Measurements from ENCODE around the gene MRPS27.

Gene MRPS27

GRCh38 chr5:72364171-72364570 lies 44.1 kb upstream of the MRPS27 start:
- no peak for TF ChIP-seq CTCF (conservative IDR thresholded peaks at IDR 0.05; ENCODE audit: low read depth, low read length)
- no peak for DNase-seq (ENCODE audit: low read depth)
- H3K4me3 ChIP-seq (ENCODE audit: low read length) = no peak overlapping the region

- no peak overlapping the region for H3K4me3 ChIP-seq (ENCODE audit: low read length)
- TF ChIP-seq CTCF (conservative IDR thresholded peaks at IDR 0.05; ENCODE audit: low read depth, low read length) = no peak
- DNase-seq (ENCODE audit: low read depth) = no peak
Measured at GRCh38 chr5:72363166-72363802, 43.2 kb upstream of the MRPS27 start.

- DNase-seq (ENCODE audit: low read depth) = no peak
- H3K4me3 ChIP-seq (ENCODE audit: low read length) = no peak overlapping the region
- TF ChIP-seq CTCF (conservative IDR thresholded peaks at IDR 0.05; ENCODE audit: low read depth, low read length) = no peak
Measured at GRCh38 chr5:72359886-72360285, 39.8 kb upstream of the MRPS27 start.

- H3K4me3 ChIP-seq (ENCODE audit: low read length) = no peak overlapping the region
- DNase-seq (ENCODE audit: low read depth) = no peak
- no peak for TF ChIP-seq CTCF (conservative IDR thresholded peaks at IDR 0.05; ENCODE audit: low read depth, low read length)
Measured at GRCh38 chr5:72358925-72359324, 38.9 kb upstream of the MRPS27 start.

GRCh38 chr5:72356361-72356760 lies 36.3 kb upstream of the MRPS27 start:
- no peak overlapping the region for H3K4me3 ChIP-seq (ENCODE audit: low read length)
- DNase-seq (ENCODE audit: low read depth) = no peak
- no peak for TF ChIP-seq CTCF (conservative IDR thresholded peaks at IDR 0.05; ENCODE audit: low read depth, low read length)

GRCh38 chr5:72355706-72356299 lies 35.8 kb upstream of the MRPS27 start:
- H3K4me3 ChIP-seq (ENCODE audit: low read length) = no peak overlapping the region
- peak; percentile 68 for TF ChIP-seq CTCF (conservative IDR thresholded peaks at IDR 0.05; ENCODE audit: low read depth, low read length)
- DNase-seq (ENCODE audit: low read depth) = no peak

- H3K4me3 ChIP-seq (ENCODE audit: low read length) = no peak overlapping the region
- no peak for TF ChIP-seq CTCF (conservative IDR thresholded peaks at IDR 0.05; ENCODE audit: low read depth, low read length)
- no peak for DNase-seq (ENCODE audit: low read depth)
Measured at GRCh38 chr5:72353046-72353445, 33.0 kb upstream of the MRPS27 start.
